ENCODE results near the gene DUSP6. TPM values are rescaled to one million over a fixed set of nuclear protein-coding genes. Genes with fewer than 3 reads are reported as not detected.

DUSP6 gene
- polyA plus RNA-seq, 4 donors: 10.3 to 81.0 (median 24.1) TPM

GRCh38 chr12:89299417-89299816, 52.9 kb downstream of the DUSP6 start:
- no peaks in the 10 kb centered on the region for H3K4me1 ChIP-seq (ENCODE audit: control insufficient read depth in 3 of 3, insufficient read depth in 2 of 3, low read depth in 1 of 3, low read length in 2 of 3)
- H3K27ac ChIP-seq (ENCODE audit: low read depth in 1 of 3, low read length in 2 of 3): no peak overlapping the region
- FAIRE-seq: no peak
- H3K27me3 ChIP-seq (ENCODE audit: control insufficient read depth in 3 of 3, insufficient read depth in 3 of 3, low read length in 3 of 3): no peaks in the 10 kb centered on the region
- H3K4me3 ChIP-seq (ENCODE audit: low read depth in 1 of 3, low read length in 3 of 3): no peak overlapping the region
- no peaks in the 10 kb centered on the region for H3K9me3 ChIP-seq (ENCODE audit: control insufficient read depth in 2 of 2, insufficient read depth in 1 of 2, low read depth in 1 of 2, low read length in 1 of 2)
- no peak for DNase-seq
- H3K36me3 ChIP-seq (ENCODE audit: control insufficient read depth in 3 of 3, insufficient read depth in 2 of 3, low read depth in 1 of 3, low read length in 3 of 3): no peaks in the 10 kb centered on the region

Other genes starting within 250 kb of the DUSP6 start
- 10 to 100 TPM in 2 of 4 donors, 1 to 10 TPM in 2; 3.2 to 46.6 (median 10.9) TPM for gene GALNT4, start 172.3 kb upstream of the DUSP6 start, polyA plus RNA-seq
- gene POC1B, start 173.5 kb upstream of the DUSP6 start, polyA plus RNA-seq: 10 to 100 TPM; 14.1 to 20.7 (median 16.3) TPM